A549 (cell line): ENCODE measurements around the gene CEP44. TPM values are rescaled to one million over a fixed set of nuclear protein-coding genes. Genes with fewer than 3 reads are reported as not detected.
A peak's percentile ranks its signal among the peaks of the same experiment; 100 is the strongest.

Source experiments
- ATAC-seq, 2 experiments: fragments of 200-7000 bp in 1 of 2; fragments of >200 bp in 1 of 2; cut with Nextera tagmentation in 1 of 2; cut with Tn5 transposase in 1 of 2; 3 replicates each; pipeline versions ENCODE4 v1.8.0 to v1.9.1; 2018 to 2020; ENCODE audit warnings: mild to moderate bottlenecking in 1 of 2, moderate library complexity in 1 of 2
- CTCF ChIA-PET: fragments of 300-600 bp; sonication (Branson Sonifier 250); formaldehyde crosslinking; extraction: SDS; loops from one replicate; lab custom pipeline; 2021; ENCODE audit warnings: antibody characterized with exemption, inconsistent platforms; lab: Yijun Ruan, JAX
- POLR2A ChIA-PET: fragments of 350-600 bp; formaldehyde crosslinking; extraction: SDS; loops from one replicate; lab custom pipeline; 2021; ENCODE audit warnings: antibody characterized with exemption, inconsistent platforms; lab: Yijun Ruan, JAX
- DNase-seq, 2 experiments: peaks; one replicate each; pipeline versions ENCODE4 v3.0.0 to v3.0.0-alpha.2; 2011 to 2016; ENCODE audit warnings: low read depth in 1 of 2, low spot score in 1 of 2
- FAIRE-seq: peaks from 2 replicates; lab custom pipeline; 2011; peaks lifted over from hg19 to GRCh38; lab: Jason Lieb, UNC
- H3K27ac ChIP-seq, 2 experiments: fragments of >200 bp; sonication (Bioruptor Twin); formaldehyde crosslinking; 3 replicates each; pipeline ENCODE4 v1.5.1; 2016 to 2017
- H3K4me1 ChIP-seq: fragments of >200 bp; sonication (Bioruptor Twin); formaldehyde crosslinking; 3 replicates; pipeline ENCODE4 v1.6.1; 2016
- H3K4me2 ChIP-seq: fragments of >200 bp; sonication (Bioruptor Twin); formaldehyde crosslinking; 3 replicates; pipeline ENCODE4 v1.6.1; 2016
- H3K4me3 ChIP-seq: fragments of >200 bp; sonication (Bioruptor Twin); formaldehyde crosslinking; 3 replicates; pipeline ENCODE4 v1.5.1; 2016
- H3K9me3 ChIP-seq: fragments of >200 bp; sonication (Bioruptor Twin); formaldehyde crosslinking; 3 replicates; pipeline ENCODE4 v1.6.1; 2016
- ATOH8 ChIP-seq: fragments of 250-450 bp; sonication (Bioruptor Pico); IDR thresholded peaks from 2 replicates; pipeline ENCODE4 v1.5.0; 2020; ENCODE audit warnings: low read depth, mild to moderate bottlenecking, moderate library complexity
- CEBPB ChIP-seq, 2 experiments: fragments of >200 bp in 1 of 2; sonication (Bioruptor Twin) in 1 of 2; formaldehyde crosslinking in 1 of 2; IDR thresholded peaks; 2 replicates each; pipeline ENCODE4 v1.6.1; 2012 to 2016
- CHD4 ChIP-seq: fragments of 200-600 bp; sonication (generic); IDR thresholded peaks from 2 replicates; pipeline ENCODE4 v1.6.1; 2016; ENCODE audit warnings: antibody characterized with exemption, mild to moderate bottlenecking, borderline replicate concordance
- CTCF ChIP-seq: fragments of >200 bp; sonication (Bioruptor Twin); formaldehyde crosslinking; IDR thresholded peaks from 3 replicates; pipeline ENCODE4 v1.5.1; 2016
- EHMT2 ChIP-seq: fragments of 200-600 bp; sonication (generic); IDR thresholded peaks from 2 replicates; pipeline ENCODE4 v1.6.1; 2016; ENCODE audit warnings: antibody characterized with exemption, low read depth, mild to moderate bottlenecking, moderate library complexity
- EP300 ChIP-seq, 2 experiments: fragments of >200 bp; sonication (Bioruptor Twin); formaldehyde crosslinking; IDR thresholded peaks; 2 replicates in 1 of 2; 3 replicates in 1 of 2; pipeline ENCODE4 v1.6.1; 2016 to 2017
- FOSB ChIP-seq: fragments of 250-450 bp; sonication (Bioruptor Pico); IDR thresholded peaks from 2 replicates; pipeline ENCODE4 v1.5.0; 2020; ENCODE audit warnings: mild to moderate bottlenecking, moderate library complexity
- FOSL2 ChIP-seq, 2 experiments: fragments of 450-650 bp in 1 of 2; fragments of >200 bp in 1 of 2; sonication (Bioruptor Twin) in 1 of 2; formaldehyde crosslinking; IDR thresholded peaks; 2 replicates each; pipeline versions ENCODE4 v1.5.0 to v1.6.1; 2016 to 2020; ENCODE audit warnings: mild to moderate bottlenecking in 1 of 2, moderate library complexity in 1 of 2
- FOXS1 ChIP-seq: fragments of 250-450 bp; sonication (Bioruptor Pico); IDR thresholded peaks from 2 replicates; pipeline ENCODE4 v1.5.0; 2020; ENCODE audit warnings: mild to moderate bottlenecking, moderate library complexity
- GATA3 ChIP-seq: IDR thresholded peaks from 2 replicates; pipeline ENCODE4 v1.6.1; 2012; ENCODE audit warnings: borderline replicate concordance
- HOXB13 ChIP-seq: fragments of 250-450 bp; sonication (Bioruptor Pico); IDR thresholded peaks from 2 replicates; pipeline ENCODE4 v1.5.0; 2020; ENCODE audit warnings: low read depth, mild to moderate bottlenecking, moderate library complexity
- HOXB5 ChIP-seq: fragments of 250-450 bp; sonication (Bioruptor Pico); IDR thresholded peaks from 2 replicates; pipeline ENCODE4 v1.5.0; 2020; ENCODE audit warnings: mild to moderate bottlenecking, moderate library complexity
- JUN ChIP-seq, 2 experiments: fragments of >200 bp; sonication (Bioruptor Twin); formaldehyde crosslinking; IDR thresholded peaks; 2 replicates in 1 of 2; 3 replicates in 1 of 2; pipeline ENCODE4 v1.6.1; 2016 to 2017
- KDM1A ChIP-seq: fragments of 200-600 bp; sonication (generic); IDR thresholded peaks from 2 replicates; pipeline ENCODE4 v1.6.1; 2016; ENCODE audit warnings: low read depth, mild to moderate bottlenecking
- MYC ChIP-seq: IDR thresholded peaks from 2 replicates; pipeline ENCODE4 v1.6.1; 2012; ENCODE audit warnings: mild to moderate bottlenecking, inconsistent platforms, low read length, improper control_type of control experiment, borderline replicate concordance
- NR3C1 ChIP-seq: fragments of >200 bp; sonication (Bioruptor Twin); formaldehyde crosslinking; IDR thresholded peaks from 3 replicates; pipeline ENCODE4 v1.6.1; 2017
- RAD21 ChIP-seq, 2 experiments: fragments of >200 bp in 1 of 2; sonication (Bioruptor Twin) in 1 of 2; formaldehyde crosslinking in 1 of 2; IDR thresholded peaks in 1 of 2; conservative IDR thresholded peaks in 1 of 2; 2 replicates in 1 of 2; 3 replicates in 1 of 2; pipeline ENCODE4 v1.6.1; 2012 to 2018; ENCODE audit warnings: inconsistent platforms in 1 of 2
- RCOR1 ChIP-seq: fragments of 150-350 bp; IDR thresholded peaks from 2 replicates; pipeline ENCODE4 v1.6.1; 2014; ENCODE audit warnings: antibody characterized with exemption, low read length, low read depth
- SMC3 ChIP-seq: fragments of >200 bp; sonication (Bioruptor Twin); formaldehyde crosslinking; IDR thresholded peaks from 3 replicates; pipeline ENCODE4 v1.6.1; 2018; ENCODE audit warnings: inconsistent platforms
- TFCP2L1 ChIP-seq: fragments of 250-450 bp; sonication (Bioruptor Pico); IDR thresholded peaks from 2 replicates; pipeline ENCODE4 v1.5.0; 2021; ENCODE audit warnings: mild to moderate bottlenecking
- TP53 ChIP-seq: fragments of 250-450 bp; sonication (Bioruptor Pico); IDR thresholded peaks from 2 replicates; pipeline ENCODE4 v1.5.0; 2021; ENCODE audit warnings: mild to moderate bottlenecking, moderate library complexity
- ZFP36 ChIP-seq: fragments of 450-650 bp; IDR thresholded peaks from 2 replicates; pipeline ENCODE4 v1.6.1; 2014; ENCODE audit warnings: borderline replicate concordance; ENCODE audit not compliant: partially characterized antibody
- ZNF302 ChIP-seq: fragments of 250-450 bp; sonication (Bioruptor Pico); IDR thresholded peaks from 2 replicates; pipeline ENCODE4 v1.9.0; 2021; ENCODE audit warnings: inconsistent platforms, mild to moderate bottlenecking, moderate library complexity
- ZSCAN20 ChIP-seq: fragments of 250-450 bp; sonication (Bioruptor Pico); IDR thresholded peaks from 2 replicates; pipeline ENCODE4 v1.8.0; 2022; ENCODE audit warnings: mild to moderate bottlenecking, moderate library complexity
- WGBS: methylation state at CpG from one replicate; pipeline ENCODE4 v1.1.6; 2017; ENCODE audit errors: missing lambda C conversion rate; 5-methylcytosine and 5-hydroxymethylcytosine counted together
- polyA plus RNA-seq, 4 experiments: library from polyadenylated mRNA; depleted of rRNA in 3 of 4; stranded (reverse); fragments of >200 nt; fragmentation: RNase III in 1 of 4; extraction: RNeasy Plus Mini Kit Qiagen cat#74134 plus additional on column Dnase treatment in 1 of 4; gene quantifications; 2 replicates in 3 of 4; 3 replicates in 1 of 4; pipeline ENCODE4 v1.2.3, GENCODE V29; 2011 to 2017
- TF ChIP-seq, protein P1 (sequence below): fragments of 450-650 bp; IDR thresholded peaks from 2 replicates; pipeline ENCODE4 v1.6.1; 2014; ENCODE audit warnings: antibody characterized with exemption
- TF ChIP-seq, protein P2 (sequence below): fragments of 150-350 bp; IDR thresholded peaks from 2 replicates; pipeline ENCODE4 v1.6.1; 2014; ENCODE audit warnings: low read depth, mild to moderate bottlenecking, low read length

The CEP44 gene
- polyA plus RNA-seq, 2 of the 4 experiments (the other 2 are of a cell fraction): 8.0 to 14.1 TPM

- POLR2A ChIA-PET: no interaction called here
- ATAC-seq (no peak), DNase-seq (no peak), FAIRE-seq (no peak)
- no peak overlapping the region for H3K27ac ChIP-seq
- TF ChIP-seq, protein P1, sequence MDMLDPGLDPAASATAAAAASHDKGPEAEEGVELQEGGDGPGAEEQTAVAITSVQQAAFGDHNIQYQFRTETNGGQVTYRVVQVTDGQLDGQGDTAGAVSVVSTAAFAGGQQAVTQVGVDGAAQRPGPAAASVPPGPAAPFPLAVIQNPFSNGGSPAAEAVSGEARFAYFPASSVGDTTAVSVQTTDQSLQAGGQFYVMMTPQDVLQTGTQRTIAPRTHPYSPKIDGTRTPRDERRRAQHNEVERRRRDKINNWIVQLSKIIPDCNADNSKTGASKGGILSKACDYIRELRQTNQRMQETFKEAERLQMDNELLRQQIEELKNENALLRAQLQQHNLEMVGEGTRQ: no peak
- TF ChIP-seq GATA3 (no peak), ZFP36 (no peak), FOSB (no peak), ZNF302 (CRISPR knock-in tag) (no peak), HOXB13 (CRISPR knock-in tag) (no peak)
- TF ChIP-seq, protein P2, sequence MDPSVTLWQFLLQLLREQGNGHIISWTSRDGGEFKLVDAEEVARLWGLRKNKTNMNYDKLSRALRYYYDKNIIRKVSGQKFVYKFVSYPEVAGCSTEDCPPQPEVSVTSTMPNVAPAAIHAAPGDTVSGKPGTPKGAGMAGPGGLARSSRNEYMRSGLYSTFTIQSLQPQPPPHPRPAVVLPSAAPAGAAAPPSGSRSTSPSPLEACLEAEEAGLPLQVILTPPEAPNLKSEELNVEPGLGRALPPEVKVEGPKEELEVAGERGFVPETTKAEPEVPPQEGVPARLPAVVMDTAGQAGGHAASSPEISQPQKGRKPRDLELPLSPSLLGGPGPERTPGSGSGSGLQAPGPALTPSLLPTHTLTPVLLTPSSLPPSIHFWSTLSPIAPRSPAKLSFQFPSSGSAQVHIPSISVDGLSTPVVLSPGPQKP: no peak
- H3K4me1 ChIP-seq: peaks cover 7% of the 10 kb centered on the region; the same call in 1 of the 3 replicates
- no peaks in the 10 kb centered on the region for H3K9me3 ChIP-seq
- no peak overlapping the region for H3K4me2 ChIP-seq
- 86% methylated on average over 3 of the region's 3 CpGs for WGBS
- CTCF ChIA-PET: no interaction called here
- no peak overlapping the region for H3K4me3 ChIP-seq
Observed at GRCh38 chr4:174279433-174280155, 4.1 kb upstream of the CEP44 start.

DNA sequence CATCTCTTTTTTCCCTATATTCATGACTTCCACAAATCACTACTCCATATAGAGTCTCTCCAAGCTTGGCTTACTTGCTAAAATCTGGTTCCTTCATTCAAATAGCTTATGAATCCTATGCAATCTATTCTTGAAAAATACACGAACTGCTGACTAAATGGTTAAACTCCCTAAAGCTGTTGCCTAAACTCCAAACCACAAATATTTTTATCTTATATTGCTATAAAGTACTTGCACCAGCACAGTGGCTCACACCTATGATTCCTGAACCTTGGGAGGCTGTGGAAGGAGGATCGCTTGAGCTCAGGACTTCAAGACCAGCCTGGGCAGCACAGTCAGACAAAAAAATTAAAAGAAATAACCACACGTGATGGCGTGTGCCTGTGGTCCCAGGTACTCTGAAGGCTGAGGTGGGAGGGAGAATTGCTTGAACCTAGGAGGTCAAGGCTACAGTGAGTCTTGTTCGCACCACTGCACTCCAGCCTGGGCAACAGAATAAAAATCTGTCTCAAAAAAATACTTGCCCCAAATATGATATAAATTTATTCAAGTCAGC, 2.5 kb upstream of the CEP44 start:
- FAIRE-seq (no peak), ATAC-seq (no peak), DNase-seq (no peak)
- TF ChIP-seq MYC: no peak
- no peak for TF ChIP-seq FOXS1 (CRISPR knock-in tag)
- no peak for TF ChIP-seq CEBPB (IDR thresholded peaks at IDR 0.05)
- TF ChIP-seq TP53: no peak
- no peak for TF ChIP-seq NR3C1
- TF ChIP-seq KDM1A: no peak
- TF ChIP-seq EP300 (IDR thresholded peaks at IDR 0.05): no peak
- TF ChIP-seq FOSL2 (IDR thresholded peaks at IDR 0.05): no peak
- no peak for TF ChIP-seq FOSL2 (CRISPR knock-in tag; IDR thresholded peaks at IDR 0.05)
- no peak for TF ChIP-seq RCOR1
- TF ChIP-seq CHD4: no peak
- no peak for TF ChIP-seq RAD21 (conservative IDR thresholded peaks at IDR 0.05 in 1 of 2, IDR thresholded peaks at IDR 0.05 in 1 of 2)
- TF ChIP-seq ZSCAN20 (CRISPR knock-in tag): no peak
- no peak for TF ChIP-seq SMC3
- no peak for TF ChIP-seq TFCP2L1
- no peak overlapping the region for H3K4me3 ChIP-seq
- no peak overlapping the region; the same call in 2 of the 3 replicates for H3K4me2 ChIP-seq
- ChIA-PET POLR2A (no interaction called here), CTCF (interaction anchor here (0.6 to 0.8 kb wide), 2 partner anchors 15 to 1079 kb away, joined by 3 read pairs; no protein-coding TSS in a partner anchor)
- H3K9me3 ChIP-seq: no peaks in the 10 kb centered on the region
- H3K27ac ChIP-seq: no peak overlapping the region
- 83% methylated on average over 5 of the region's 5 CpGs for WGBS
- H3K4me1 ChIP-seq: peaks cover 14% of the 10 kb centered on the region; the same call in 1 of the 3 replicates

DNA sequence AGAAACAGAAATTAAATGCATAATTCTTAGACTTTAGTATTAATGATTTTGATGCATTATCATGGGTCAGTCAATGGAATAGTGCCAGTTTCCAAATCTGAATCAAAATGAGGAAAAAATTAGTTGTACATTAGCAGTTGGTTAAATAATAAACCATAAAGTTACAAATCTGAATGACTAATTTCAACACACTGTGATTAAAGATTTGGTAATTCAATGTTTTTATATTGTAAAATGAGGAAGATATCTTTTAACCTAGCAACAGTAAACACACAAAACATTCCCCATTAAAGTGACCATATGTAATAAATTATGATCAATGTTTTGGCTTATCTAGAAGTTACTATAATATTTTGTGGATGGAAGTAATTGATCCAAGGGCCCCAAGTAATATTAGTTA, 1.8 kb upstream of the CEP44 start:
- Histone ChIP-seq H3K27ac (no peak overlapping the region), H3K4me2 (peak overlapping the region; percentile 71), H3K4me3 (no peak overlapping the region), H3K9me3 (no peaks in the 10 kb centered on the region), H3K4me1 (peaks cover 14% of the 10 kb centered on the region; the same call in 1 of the 3 replicates)
- FAIRE-seq (no peak), ATAC-seq (no peak), DNase-seq (no peak)
- ChIA-PET CTCF (interaction anchor here (0.6 to 0.8 kb wide), 2 partner anchors 16 to 1079 kb away, joined by 3 read pairs; no protein-coding TSS in a partner anchor), POLR2A (no interaction called here)
- TF ChIP-seq CTCF (no peak), GATA3 (no peak), KDM1A (no peak), JUN (IDR thresholded peaks at IDR 0.05) (no peak), CHD4 (no peak), HOXB5 (no peak), CEBPB (IDR thresholded peaks at IDR 0.05) (no peak), EHMT2 (no peak), ATOH8 (CRISPR knock-in tag) (no peak)
